Measurements from ENCODE around the gene JAZF1.

DNA sequence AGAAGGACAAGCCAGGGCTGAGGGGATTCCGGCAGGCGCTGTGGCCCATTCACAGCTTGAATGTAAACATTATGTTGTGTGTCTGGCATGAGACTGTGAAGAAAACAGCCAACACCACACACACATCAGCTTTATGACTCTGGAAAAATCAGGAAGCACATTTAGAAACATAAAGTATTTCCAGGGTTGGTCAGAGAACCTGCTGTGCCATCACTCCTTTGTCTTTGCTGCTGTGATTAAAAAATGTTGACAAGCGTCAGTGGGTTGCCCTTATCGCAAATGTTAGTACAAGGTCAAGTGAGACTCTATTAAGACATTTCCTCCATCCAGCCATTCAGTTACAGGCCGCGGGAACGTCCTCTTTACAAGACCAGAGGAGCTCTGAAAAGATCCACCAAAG is 345.2 kb downstream of the JAZF1 start:
- TF ChIP-seq EZH2 (IDR thresholded peaks at IDR 0.05; ENCODE audit: low read depth) (no peak), CTCF (conservative IDR thresholded peaks at IDR 0.05) (no peak)

All from PC-9 (cell line).